NCI-H69 (cell line): ENCODE data around the gene SNAP29.
"Not testable (repeated sequence)": the region's sequence is repeated elsewhere in the genome, so short reads cannot be mapped to it uniquely, and the experiment has no call there.

Experiments
- DNase-seq: peaks from one replicate; lab custom pipeline; 2025; lab: John Stamatoyannopoulos, UW

The SNAP29 gene

DNA sequence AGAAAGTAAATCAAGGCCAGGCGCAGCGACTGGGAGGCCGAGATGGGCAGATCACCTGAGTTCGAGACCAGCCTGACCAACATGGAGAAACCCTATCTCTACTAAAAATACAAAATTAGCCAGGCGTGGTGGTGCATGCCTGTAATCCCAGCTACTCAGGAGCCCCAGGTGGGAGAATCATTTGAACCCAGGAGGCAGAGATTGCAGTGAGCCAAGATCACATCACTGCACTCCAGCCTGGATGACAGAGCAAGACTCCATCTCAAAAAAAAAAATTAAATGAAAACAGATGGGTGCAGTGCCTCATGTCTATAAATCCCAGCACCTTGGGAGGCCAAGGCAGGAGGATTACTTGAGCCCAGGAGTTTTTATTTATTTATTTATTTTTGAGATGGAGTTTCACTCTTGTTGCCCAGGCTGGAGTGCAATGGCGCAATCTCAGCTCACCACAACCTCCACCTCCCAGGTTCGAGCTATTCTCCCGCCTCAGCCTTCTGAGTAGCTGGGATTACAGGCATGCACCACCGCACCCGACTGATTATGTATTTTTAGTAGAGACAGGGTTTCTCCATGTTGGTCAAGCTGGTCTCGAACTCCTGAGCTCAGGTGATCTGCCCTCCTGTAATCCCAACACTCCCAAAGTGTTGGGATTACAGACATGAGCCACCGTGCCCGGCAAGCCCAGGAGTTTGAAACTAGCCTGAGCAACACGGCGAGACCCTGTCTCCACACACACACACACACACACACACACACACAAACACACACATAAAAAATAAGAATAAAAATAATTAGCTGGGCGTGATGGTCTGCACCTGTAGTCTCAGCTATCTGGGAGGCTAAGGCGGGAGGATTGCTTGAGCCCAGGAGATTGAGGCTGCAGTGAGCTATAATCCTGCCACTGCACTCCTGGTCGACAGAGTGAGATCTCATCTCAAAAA, 42.6 kb downstream of the SNAP29 start:
- DNase-seq = not testable (repeated sequence)

DNA sequence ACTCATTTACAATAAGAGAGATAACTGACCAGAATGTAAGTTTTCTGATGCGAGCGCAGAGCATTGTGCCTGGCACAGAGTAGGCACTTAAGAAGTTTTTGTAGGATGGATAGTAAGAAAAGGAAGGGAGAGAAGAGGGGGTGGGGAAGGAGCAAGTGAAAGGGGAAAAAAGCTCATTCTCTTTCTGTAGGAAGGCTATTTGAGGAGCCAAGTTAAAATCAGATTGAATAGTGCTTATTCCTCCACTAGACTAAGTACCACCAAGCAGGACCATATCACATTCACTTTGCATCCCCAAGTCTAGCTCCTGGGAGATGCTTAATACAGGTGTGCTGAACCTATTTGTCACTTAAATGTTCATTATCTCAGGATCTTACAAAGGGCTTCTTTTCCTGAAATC, 44.3 kb downstream of the SNAP29 start:
- no peak for DNase-seq

DNA sequence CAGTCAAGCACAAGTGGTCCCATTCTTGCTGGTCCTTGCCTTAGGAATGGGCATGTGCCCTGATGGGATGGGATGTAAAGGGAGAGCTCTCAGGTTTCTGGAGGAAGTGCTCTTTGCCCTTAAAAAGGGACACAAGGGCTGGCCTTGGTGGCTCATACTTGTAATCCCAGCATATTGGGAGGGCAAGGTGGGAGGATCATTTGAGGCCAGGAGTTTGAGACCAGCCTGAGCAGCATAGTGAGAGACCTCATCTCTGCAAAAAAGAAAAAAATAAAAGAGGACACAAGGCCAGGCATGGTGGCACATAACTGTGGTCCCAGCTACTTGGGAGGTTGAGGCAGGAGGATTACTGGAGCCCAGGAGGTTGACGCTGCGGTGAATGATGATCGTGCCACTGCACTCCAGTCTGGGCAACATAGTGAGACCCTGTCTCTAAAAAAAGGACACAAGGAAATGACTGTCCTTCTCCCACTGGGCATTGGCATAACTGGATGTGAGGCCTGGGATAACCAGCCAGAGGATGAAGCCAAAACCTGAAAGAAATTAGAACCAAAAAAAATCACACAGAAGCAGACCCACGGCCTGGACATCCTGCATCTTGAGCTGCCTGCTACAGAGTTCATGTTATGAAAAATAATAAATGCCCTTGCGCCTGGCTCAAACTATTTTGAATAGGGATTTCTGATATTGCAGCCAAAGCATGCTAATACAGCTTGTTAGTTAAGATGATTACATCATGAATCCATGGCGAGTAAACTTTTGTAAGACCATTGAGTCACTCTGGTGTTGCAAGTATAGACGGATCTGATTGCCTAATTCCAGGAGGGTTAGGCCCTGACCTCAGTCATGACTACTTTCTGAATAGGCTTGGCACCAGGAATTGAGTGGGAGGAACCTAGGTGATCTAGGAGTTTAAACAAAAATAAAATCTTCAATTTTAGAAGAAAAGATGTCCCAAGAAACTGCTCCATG, 45.5 kb downstream of the SNAP29 start:
- DNase-seq = no peak

DNA sequence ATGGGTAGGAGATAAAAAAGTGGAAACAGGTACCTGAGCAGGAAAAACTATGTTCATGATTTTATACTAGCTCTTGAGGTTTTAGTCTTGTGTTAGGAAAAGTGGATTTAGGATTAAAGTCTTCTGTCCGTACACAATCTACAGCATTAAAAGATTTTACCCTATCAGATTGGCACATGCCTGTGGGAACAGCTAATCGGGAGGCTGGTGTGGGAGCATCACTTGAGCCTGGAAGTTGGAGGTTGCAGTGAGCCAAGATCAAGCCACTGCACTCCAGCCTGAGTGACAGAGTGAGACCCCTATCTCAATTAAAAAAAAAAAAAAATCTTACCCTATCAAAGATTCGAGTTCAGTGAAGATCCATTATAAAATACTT, 46.2 kb downstream of the SNAP29 start:
- peak; percentile 21 for DNase-seq

DNA sequence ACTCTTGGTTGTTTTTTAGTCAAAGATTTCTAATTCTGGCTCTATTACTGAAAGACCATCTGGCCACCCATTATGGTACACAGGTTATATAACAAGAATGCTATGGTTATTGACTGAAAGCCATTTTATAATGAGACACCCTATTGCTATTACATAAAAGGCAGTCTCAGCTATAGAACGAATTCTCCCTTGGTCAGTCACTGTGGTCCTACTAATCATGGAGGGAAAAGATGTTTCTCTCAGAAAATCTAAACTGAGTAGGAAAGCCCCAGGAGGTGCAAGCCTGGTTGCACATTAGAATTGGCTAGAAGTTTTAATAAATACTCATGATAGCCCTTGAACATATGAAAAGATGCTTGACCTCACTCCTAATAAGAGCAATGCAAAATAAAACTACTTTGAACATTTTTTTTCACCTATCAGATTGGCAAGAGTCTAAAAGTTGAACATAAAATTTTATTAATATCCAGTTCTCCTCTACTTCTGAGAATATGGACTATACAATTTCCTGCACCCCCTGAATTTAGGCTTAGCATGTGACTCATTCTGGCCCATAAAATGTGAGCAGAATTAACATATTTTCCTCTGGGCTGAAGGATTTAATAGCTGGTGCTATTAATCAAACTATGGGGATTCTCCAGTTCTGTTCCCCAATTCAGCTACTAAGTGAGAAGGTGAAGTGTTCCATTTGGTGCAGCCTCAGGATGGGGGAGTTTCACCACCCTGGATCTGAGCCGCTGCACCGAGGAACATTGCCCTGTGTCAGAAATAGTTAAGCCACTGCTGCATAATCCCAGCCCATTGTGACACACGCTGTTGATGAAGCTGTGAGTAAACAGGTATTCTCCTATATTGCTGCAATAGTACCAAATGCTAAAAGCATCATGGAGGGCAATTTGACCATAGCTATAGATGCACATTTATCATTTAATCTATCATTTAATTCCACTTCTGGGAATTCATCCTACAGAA, 46.9 kb downstream of the SNAP29 start:
- DNase-seq = peak; percentile 56

DNA sequence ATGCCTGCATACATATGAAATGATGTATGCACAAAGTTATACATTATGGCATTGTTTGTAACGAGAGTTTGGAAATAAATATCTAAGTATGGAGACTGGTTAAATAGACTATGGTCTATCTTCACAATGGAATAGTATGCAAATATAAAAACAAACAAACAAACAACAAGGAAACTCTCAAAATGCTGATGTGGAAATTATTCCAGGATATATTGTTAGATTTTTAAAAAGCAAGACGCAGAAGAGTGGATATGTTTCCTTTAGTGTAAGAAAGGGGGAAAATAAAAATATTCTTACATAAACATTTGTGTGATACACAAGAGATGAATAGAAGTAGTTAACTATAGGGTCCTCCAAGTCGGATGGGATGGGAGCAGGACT, 47.6 kb downstream of the SNAP29 start:
- DNase-seq = no peak

DNA sequence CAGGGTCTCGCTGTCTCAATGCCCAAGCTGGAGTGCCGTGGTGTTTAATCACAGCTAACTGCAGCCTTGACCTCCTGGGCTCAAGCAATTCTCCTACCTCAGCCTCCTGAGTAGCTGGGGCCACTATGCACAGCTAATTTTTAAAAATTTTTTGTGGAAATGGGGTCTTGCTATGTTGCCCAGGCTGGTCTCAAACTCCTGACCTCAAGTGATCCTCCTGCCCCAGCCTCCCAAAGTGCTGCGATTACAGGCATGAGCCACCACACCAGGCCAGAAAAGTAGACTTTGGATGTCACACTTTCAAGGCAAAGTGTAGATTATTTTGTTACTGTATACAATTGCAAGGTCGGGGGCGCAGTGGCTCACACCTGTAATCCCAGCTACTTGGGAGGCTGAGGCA, 49.9 kb downstream of the SNAP29 start:
- DNase-seq = not testable (repeated sequence)

DNA sequence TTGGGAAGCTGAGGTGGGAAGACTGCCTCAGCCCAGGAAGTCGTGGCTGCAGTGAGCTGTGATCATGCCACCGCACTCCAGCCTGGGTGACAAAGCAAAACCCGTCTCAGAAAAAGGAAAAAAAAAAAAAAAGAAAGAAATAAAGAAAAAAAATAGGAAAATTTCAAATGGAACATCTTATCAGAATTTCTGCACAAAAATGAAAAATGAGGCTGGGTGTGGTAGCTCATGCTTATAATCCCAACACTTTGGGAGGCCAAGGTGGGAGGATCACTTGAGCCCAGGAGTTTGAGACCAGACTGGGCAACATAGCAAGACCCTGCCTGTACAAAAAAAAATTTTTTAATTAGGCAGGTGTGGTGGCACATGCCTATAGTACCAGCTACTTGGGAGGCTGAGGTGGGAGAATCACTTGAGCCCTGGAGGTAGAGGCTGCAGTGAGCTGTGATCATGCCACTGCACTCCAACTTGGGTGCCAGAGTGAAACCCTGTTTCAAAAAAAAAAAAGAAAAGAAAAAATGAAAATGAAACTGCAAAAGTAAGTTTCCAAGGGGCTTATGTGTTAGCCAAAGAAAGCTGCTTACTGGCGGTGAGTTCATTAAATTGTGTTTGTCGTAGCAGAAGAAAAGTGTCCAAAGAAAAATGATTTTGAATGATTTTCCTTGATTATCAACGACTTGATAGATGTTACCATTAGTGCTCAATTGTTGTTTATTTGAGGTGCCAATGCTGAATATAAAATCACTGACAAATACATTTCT, 50.9 kb downstream of the SNAP29 start:
- DNase-seq = no peak

DNA sequence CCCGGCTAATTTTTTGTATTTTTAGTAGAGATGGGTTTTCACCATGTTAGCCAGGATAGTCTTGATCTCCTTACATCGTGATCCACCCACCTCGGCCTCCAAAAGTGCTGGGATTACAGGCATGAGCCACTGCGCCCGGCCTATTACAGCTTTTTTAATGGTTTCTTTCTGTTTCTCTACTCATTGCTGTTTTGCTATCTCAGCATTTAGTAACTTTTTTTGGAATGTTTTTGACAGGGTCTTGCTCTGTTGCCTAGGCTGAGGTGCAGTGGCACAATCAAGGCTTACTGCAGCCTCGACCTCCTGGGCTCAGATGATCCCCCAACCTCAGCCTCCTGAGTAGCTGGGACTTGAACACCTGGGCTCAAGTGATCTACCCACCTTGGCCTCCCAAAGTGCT, 53.7 kb downstream of the SNAP29 start:
- no peak for DNase-seq

DNA sequence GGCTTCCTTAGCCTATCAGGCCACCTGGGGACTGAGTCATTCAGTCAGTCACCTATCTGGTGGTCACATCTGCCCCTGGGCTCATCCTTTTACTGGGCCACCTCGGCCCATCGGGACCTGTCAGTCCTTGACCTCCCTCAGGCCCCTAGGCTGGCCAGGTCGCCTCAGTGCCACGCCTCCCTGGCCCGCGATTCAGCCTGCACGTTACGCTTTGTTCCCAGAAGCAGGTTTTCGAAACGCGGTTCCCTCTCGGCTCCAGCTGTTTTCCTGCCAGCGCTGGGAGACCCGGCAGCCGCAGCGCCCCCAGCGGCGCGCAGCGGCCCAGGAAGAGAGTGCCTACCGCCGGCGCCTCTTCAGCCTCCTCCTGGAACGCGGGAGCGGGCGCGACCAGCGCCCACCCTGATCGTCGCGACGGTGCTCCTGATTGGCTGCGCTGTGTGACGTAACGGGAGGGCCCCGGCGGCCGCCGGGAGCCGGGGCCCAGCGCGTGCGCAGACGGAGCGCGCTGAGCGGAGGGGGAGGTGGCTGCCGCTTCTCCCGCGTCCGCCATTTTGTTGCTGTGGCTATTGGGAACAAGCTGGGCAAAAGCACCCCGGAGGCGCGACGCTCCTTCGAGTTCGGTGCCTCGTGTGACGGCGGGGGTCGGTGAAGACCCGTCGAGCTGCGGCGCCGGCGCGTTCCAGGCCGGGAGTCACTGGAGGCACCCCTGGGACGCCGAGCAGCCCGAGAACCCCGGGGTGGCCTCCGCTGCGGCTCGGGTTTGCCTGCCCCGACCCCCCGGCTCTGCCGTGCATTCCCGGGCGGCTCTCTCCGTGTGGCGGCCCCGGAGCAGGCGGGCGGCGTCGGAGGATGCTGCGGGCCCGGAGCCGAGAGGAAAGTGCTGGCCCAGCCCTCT, 58.4 kb downstream of the SNAP29 start, which contains the start of gene CRKL:
Gene CRKL (plus strand): TSS at position 492 of the 895 bp plus-strand sequence. CDS start 528 bp downstream, outside the sequence.
- peak; percentile 96 for DNase-seq

DNA sequence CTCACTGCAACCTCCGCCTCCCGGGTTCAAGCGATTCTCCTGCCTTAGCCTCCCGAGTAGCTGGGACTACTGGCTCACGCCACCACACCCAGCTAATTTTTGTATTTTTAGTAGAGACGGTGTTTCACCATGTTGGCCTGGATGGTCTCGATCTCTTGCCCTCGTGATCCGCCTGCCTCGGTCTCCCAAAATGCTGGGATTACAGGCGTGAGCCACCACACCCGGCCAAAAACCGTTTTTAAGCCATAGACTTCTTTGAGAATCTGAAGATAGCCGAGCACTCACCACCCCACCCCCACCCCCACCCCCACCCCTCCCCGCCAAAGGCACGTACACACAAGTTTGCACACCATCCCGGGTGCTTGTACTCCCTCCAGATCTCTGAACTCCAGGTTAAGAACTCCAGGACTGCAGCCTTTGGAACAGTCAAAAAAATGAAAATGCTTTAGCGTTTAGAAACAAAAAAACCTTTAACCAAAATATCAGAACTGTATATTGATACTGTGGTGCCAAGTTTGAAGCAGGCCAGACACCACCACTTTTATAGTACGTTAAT, 59.9 kb downstream of the SNAP29 start:
- peak; percentile 18 for DNase-seq

DNA sequence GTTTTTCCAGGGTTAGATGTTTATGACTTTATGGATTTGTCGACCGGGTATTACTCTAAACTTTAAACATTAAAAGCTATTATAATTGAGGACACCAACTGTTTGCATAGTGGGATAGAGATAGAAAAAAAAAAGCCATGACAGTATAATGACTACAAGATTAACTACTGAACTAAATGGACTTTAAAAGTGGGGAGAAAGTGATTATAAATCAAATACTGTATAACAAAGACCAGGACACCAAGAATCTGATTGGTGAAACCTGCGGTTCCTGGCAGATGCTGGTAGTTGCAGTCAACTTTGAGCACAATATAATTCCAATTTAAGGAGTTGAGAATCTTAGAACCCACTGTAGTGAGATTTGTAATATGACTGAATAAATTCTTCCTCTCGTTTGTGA, 60.9 kb downstream of the SNAP29 start:
- DNase-seq = peak; percentile 50

DNA sequence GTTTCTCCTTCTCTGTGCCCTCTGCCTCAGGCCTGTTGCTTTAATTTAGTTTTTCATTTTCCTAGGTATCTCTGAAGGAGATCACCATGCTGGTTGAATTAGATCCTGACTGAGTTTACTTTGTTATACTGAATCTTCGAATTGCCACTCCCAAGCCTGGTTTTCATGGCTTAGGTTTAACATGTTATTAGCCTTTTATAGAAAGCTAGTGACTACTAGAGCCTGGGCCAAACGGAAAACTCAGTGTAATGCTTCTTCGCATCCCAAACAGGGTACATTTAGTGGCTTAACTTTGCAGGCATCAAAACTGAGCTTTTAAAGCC, 62.0 kb downstream of the SNAP29 start:
- DNase-seq = no peak

DNA sequence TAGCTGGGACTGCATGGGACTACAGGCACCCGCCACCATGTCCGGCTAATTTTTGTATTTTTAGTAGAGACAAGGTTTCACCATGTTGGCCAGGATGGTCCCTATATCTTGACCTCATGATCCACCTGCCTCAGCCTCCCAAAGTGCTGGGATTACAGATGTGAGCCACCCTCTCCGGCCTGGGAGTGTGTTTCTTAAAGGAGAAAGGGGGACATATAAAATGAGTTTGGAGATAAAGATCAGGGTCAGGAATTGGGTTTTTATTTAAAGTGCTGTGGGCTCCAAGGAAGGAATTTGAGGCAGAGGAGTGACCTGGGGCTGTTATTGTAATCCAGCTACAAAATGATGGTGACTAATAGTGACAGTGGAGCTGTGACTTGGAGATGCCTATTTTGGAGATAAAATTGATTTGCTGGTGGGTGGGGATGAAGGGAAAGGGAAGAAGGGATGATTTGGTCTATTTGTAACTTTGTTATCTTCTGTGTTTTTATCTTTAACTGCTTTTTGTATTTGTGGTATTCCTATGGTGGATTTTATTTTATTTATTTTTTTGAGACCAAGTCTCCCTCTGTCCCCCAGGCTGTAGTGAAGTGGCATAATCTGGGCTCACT, 63.4 kb downstream of the SNAP29 start:
- no peak for DNase-seq

DNA sequence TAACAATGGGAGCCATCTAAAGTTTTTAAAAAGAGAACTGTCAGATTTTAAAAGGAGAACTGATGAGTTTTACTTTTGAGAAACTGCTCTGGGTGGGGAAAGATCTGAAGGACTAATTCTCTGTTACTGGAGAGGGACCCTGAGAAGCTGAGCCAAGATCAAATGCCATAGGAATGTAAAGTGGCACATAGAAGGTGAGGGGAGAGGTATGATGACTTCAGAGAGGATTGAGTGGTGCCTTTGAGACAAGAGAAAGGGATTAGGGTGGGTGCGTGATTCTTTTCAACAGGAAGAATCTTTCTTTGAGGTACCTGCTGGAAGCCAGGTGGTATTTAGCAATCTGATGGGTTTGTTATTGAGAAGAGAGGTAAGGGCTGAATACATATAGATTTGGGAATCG, 67.4 kb downstream of the SNAP29 start:
- DNase-seq = no peak

DNA sequence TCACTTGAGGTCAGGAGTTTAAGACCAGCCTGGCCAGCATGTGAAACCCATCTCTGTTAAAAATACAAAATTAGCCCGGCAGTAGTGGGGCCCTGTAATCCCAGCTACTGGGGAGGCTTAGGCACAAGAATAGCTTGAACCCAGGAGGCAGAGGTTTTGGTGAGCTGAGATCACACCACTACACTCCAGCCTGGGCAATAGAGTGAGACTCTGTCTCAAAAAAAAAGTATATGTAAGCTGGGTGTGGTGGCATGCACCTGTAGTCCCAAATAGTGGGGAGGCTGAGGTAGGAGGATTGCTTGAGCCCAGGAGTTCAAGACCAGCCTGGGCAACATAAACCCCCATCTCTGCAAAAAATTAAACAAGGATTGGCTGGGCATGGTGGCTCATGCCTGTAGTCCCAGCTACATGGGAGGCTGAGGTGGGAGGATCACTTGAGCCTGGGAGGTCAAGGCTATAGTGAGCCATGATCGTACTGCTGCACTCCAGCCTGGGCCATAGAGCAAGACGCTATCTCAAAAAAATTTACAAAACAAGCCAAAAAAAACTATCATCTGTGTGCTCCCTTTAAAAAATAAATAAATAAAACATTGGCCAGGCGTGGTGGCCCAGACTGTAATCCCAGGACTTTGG, 69.2 kb downstream of the SNAP29 start:
- no peak for DNase-seq

DNA sequence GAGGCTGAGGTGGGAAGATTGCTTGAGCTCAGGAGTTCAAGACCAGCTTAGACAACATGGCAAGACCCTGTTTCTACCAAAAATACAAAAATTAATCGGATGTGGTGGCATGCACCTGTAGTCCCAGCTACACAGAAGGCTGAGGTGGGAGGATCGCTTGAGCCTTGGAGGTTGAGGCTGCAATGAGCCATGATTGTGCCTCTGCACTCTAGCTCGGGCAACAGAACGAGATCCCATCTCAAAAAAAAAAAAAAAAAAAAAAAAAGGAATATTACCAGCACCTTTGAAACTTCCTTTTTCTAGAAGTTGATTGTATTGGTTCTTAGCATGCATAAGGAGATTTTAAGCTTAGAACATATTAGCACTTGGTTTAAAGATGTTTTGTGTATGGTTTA, 69.8 kb downstream of the SNAP29 start:
- no peak for DNase-seq

DNA sequence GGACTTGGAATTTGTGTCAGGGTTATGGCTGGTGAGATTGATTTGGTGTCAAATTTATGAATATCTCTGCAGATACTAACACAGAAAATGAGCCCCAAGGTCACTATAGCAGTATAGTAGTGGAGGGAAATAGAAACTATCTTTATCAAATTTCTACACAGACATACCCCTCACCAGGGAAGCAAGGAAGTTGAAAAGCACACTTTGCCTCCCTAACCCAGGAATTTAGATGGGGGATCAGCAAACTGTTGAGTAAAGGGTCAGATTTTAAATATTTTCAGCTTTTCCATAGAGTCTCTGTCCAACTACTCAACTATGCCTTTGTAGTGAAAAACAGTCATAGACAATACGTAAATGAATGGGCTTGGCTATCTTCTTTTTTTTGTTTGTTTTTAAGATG, 71.2 kb downstream of the SNAP29 start:
- DNase-seq = no peak

DNA sequence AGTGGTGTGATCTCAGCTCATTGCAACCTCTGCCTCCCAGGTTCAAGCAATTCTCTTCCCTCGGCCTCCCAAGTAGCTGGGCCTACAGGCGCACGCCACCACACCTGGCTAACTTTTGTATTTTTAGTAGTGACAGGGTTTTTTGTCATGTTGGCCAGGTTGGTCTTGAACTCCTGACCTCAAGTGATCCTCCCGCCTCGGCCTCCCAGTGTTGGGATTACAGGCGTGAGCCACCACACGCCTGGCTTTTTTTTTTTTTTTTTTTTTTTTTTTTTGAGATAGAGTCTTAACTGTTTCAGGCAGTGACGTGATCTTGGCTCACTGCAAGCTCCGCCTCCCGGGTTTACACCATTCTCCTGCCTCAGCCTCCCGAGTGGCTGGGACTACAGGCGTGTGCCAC, 71.6 kb downstream of the SNAP29 start:
- DNase-seq = not testable (repeated sequence)
